ENCODE data around the gene KRT1. TPM values are rescaled to one million over a fixed set of nuclear protein-coding genes. Genes with fewer than 3 reads are reported as not detected.

Gene KRT1
- total RNA-seq = not detected

DNA sequence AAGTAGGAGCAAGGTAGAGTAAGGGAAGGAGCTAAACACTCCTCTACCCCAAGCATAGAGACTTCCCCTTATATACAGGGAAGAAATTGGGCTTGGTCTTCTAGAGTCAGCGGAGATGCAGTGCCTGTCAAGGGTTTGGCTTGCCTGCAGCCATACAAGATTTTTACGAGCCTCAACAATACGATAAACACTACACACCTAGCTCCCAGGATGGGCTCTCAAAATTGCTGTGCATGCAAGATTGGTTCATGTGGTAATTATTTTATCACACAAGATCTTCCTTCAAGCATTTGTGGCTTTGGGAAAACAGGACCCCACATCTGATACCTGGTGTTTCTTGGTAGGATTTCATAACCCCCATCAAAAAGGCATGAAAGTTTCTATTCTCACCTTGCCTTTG lies at the start of gene KRT1:
KRT1 (minus strand) TSS at position 45 of the 400 bp plus-strand sequence. CDS start 59 bp downstream, outside the sequence.
- peaks cover 28% of the 10 kb centered on the region for H3K4me1 Mint-ChIP-seq (ENCODE audit: low read depth)
- no peaks in the 10 kb centered on the region for H3K36me3 Mint-ChIP-seq (ENCODE audit: low read depth)
- intact Hi-C loops (cut with micrococcal nuclease) = no loop called here
- no peak within 1 kb of the TSS for H3K27ac Mint-ChIP-seq
- DNase-seq = no peak
- H3K9me3 Mint-ChIP-seq = no peaks in the 10 kb centered on the region
- H3K27me3 Mint-ChIP-seq (ENCODE audit: low read depth) = no peaks in the 10 kb centered on the region
- no peak within 1 kb of the TSS for H3K4me3 Mint-ChIP-seq
- CTCF ChIA-PET = interaction anchor here (0.5 to 2.5 kb wide), 2 partner anchors 199 to 336 kb away, joined by 3 to 5 read pairs; no protein-coding TSS in a partner anchor

DNA sequence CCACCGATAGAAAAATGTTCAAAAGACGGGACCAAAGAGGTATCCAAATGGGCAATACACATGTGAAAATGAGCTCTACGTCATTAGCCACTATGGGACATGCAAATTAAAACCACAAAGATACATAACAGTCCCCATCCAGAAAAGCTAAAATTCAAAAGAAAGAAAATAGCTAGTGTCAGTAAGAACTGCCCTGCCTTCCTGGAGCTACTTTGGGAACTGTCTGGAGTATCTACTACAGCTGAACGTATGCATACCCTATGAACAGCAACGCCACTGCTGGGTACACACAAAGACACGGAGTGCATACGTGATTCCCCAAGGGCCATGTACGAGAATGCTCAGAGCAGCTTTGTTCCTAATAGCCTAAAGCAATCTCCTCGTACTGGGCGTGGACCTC lies 48.9 kb upstream of the KRT1 start:
- Mint-ChIP-seq H3K4me3 (no peak overlapping the region), H3K9me3 (no peaks in the 10 kb centered on the region), H3K27me3 (ENCODE audit: low read depth) (no peaks in the 10 kb centered on the region), H3K4me1 (ENCODE audit: low read depth) (no peaks in the 10 kb centered on the region), H3K36me3 (ENCODE audit: low read depth) (no peaks in the 10 kb centered on the region), H3K27ac (no peak overlapping the region)
- no peak for DNase-seq
- CTCF ChIA-PET = interaction anchor here (0.7 to 1.5 kb wide), 3 partner anchors 141 to 241 kb away, joined by 3 read pairs; no protein-coding TSS in a partner anchor
- intact Hi-C loops (cut with micrococcal nuclease) = no loop called here

DNA sequence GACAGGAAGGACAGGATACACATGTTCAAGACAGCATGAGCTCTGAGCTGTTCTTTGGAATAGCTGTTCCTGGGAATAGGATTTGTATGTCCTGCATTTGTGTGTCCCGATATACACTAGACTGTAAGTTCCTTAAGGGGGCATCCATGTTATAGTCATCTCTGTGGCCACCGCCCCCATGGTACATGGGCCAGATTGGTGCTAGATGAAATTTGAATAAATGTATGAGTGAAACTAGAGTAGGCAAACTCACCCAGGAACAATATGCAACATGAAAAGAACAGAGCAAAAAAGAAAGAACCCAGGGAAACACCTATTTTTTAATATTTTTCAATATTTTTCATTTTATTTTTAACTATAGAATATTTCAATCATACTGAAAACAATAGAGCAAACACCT lies 48.2 kb upstream of the KRT1 start:
- intact Hi-C loops (cut with micrococcal nuclease) = no loop called here
- Mint-ChIP-seq H3K4me3 (no peak overlapping the region), H3K27ac (no peak overlapping the region), H3K4me1 (ENCODE audit: low read depth) (no peaks in the 10 kb centered on the region), H3K36me3 (ENCODE audit: low read depth) (no peaks in the 10 kb centered on the region), H3K27me3 (ENCODE audit: low read depth) (no peaks in the 10 kb centered on the region), H3K9me3 (no peaks in the 10 kb centered on the region)
- CTCF ChIA-PET = interaction anchor here (0.7 to 1.5 kb wide), 3 partner anchors 142 to 241 kb away, joined by 3 read pairs; no protein-coding TSS in a partner anchor
- no peak for DNase-seq

DNA sequence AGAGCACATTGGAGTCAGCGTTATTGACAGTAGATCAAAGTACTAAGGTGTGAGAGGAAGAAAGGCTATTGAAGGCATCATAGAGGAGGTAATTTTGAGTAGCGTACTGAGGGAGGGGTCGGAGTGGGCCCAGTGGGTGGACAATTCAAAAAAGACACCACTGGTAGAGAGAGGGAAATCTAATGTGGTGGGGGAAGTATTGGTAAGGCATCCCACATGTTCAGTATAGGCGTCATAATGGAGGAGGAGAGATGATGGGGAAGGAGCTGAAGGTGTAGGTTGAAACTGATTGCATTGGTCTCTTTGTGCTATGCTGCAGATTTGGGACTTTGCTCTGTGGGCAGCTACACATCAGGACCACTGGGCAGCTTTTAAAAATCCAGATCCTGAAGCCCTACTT lies 46.8 kb upstream of the KRT1 start:
- Mint-ChIP-seq H3K4me3 (no peak overlapping the region), H3K9me3 (no peaks in the 10 kb centered on the region), H3K27me3 (ENCODE audit: low read depth) (no peaks in the 10 kb centered on the region), H3K4me1 (ENCODE audit: low read depth) (no peaks in the 10 kb centered on the region), H3K27ac (no peak overlapping the region), H3K36me3 (ENCODE audit: low read depth) (no peaks in the 10 kb centered on the region)
- CTCF ChIA-PET = interaction anchor here (0.6 to 0.9 kb wide), 2 partner anchors 13 to 153 kb away, joined by 3 read pairs; no protein-coding TSS in a partner anchor
- DNase-seq = no peak
- intact Hi-C loops (cut with micrococcal nuclease) = no loop called here

DNA sequence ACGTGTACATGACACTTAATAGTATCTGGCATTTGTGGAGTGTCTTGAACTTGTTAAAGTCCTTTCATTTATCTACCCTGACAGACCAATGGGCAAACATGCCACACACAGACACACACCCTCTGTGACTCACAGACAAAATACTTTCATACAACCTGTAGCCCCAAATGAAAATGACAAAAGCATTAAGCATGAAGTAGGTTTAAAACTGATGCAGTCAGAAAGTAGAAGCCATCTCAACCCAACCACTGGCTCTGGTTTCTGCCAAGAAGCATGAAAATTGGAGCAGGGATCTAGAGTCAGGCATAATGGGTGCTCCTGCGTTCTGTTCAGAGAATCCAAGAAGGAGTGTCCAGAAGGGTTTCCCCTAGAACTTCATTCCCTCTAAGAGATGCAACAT lies 46.2 kb upstream of the KRT1 start:
- Mint-ChIP-seq H3K4me1 (ENCODE audit: low read depth) (no peaks in the 10 kb centered on the region), H3K4me3 (no peak overlapping the region), H3K9me3 (no peaks in the 10 kb centered on the region), H3K27ac (no peak overlapping the region), H3K27me3 (ENCODE audit: low read depth) (no peaks in the 10 kb centered on the region), H3K36me3 (ENCODE audit: low read depth) (no peaks in the 10 kb centered on the region)
- intact Hi-C loops (cut with micrococcal nuclease) = no loop called here
- DNase-seq = no peak
- CTCF ChIA-PET = interaction anchor here (0.7 to 1.1 kb wide), 2 partner anchors 144 to 153 kb away, joined by 3 read pairs; no protein-coding TSS in a partner anchor

DNA sequence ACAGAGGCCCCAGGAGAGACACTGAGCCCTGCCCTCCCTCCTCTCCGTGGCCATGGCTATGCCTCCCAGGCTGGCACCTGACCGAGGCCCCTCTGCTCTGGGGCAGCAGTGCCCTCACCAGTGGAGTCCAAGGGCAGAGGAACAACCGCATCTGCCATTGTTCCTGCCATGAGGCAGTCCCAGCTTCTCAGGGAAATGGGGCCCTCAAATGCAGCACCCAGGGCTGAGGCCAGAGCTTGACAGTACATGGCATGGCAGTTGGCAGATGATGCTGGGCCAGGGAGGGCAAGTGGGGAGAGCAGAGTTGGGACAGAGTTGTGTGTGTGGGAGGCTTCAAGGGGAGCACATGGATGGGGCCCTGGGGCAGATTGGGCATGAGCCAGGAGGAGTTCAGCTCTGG lies 44.2 kb upstream of the KRT1 start:
- no peaks in the 10 kb centered on the region for H3K36me3 Mint-ChIP-seq (ENCODE audit: low read depth)
- CTCF ChIA-PET = no interaction called here
- H3K27ac Mint-ChIP-seq = no peak overlapping the region
- H3K27me3 Mint-ChIP-seq (ENCODE audit: low read depth) = no peaks in the 10 kb centered on the region
- intact Hi-C loops (cut with micrococcal nuclease) = no loop called here
- no peaks in the 10 kb centered on the region for H3K9me3 Mint-ChIP-seq
- H3K4me3 Mint-ChIP-seq = no peak overlapping the region
- no peaks in the 10 kb centered on the region for H3K4me1 Mint-ChIP-seq (ENCODE audit: low read depth)
- no peak for DNase-seq

DNA sequence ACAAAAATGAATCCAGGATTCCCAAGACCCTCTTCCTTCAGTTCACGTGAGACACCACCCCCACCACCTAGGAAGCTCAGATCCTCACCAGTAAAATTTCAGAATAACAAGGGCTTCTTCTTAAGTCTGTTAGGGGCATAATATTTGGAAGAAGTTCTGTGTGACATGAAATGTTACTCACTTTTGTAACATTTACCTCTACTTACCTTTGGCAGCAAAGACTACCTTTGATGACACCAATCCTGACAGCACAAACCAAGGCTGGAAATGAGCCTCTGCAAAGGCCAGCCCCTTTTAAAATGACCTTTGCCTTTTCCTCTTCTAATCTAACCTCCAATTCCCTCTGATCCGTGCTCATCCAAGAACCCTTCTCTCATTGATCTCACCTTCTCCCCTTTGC lies 42.5 kb upstream of the KRT1 start:
- intact Hi-C loops (cut with micrococcal nuclease) = no loop called here
- Mint-ChIP-seq H3K36me3 (ENCODE audit: low read depth) (no peaks in the 10 kb centered on the region), H3K9me3 (no peaks in the 10 kb centered on the region), H3K27me3 (ENCODE audit: low read depth) (no peaks in the 10 kb centered on the region), H3K4me1 (ENCODE audit: low read depth) (no peaks in the 10 kb centered on the region), H3K4me3 (no peak overlapping the region), H3K27ac (no peak overlapping the region)
- CTCF ChIA-PET = no interaction called here
- DNase-seq = no peak

DNA sequence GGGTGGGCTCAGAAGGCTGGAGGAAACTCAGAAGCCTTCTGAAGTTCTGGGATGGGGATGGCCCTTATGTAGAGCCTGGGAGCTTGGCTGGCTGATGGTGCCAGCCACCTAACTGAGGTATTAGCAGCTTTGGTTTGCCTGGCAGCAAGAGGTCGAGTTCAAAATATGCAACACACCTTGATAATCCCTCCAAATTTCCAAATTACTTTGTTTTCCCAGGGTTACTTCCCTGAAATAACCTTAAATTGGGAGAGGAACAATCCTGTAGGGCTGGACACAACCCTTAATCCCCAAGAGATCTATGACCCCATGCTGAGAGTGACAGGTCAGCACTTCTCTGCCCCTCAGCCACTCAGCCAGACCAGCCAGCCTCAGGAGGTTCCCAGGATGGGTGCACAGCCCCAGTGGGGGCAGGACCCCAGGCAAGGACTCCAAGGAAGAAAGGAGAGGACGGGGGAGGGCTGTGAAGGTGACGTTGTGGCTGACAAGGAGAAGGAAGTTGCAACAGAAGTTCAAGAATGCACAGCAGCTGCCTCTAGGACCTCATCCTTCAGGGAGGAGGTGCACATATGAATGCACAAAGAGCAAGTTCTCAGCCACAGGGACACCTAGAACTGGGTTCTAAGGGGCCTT lies 41.7 kb upstream of the KRT1 start:
- intact Hi-C loops (cut with micrococcal nuclease) = no loop called here
- CTCF ChIA-PET = interaction anchor here (0.6 kb wide), 1 partner anchor 123 kb away, joined by 3 read pairs; no protein-coding TSS in a partner anchor
- H3K4me1 Mint-ChIP-seq (ENCODE audit: low read depth) = no peaks in the 10 kb centered on the region
- no peaks in the 10 kb centered on the region for H3K36me3 Mint-ChIP-seq (ENCODE audit: low read depth)
- DNase-seq = no peak
- no peaks in the 10 kb centered on the region for H3K9me3 Mint-ChIP-seq
- H3K27ac Mint-ChIP-seq = no peak overlapping the region
- H3K27me3 Mint-ChIP-seq (ENCODE audit: low read depth) = no peaks in the 10 kb centered on the region
- no peak overlapping the region for H3K4me3 Mint-ChIP-seq

DNA sequence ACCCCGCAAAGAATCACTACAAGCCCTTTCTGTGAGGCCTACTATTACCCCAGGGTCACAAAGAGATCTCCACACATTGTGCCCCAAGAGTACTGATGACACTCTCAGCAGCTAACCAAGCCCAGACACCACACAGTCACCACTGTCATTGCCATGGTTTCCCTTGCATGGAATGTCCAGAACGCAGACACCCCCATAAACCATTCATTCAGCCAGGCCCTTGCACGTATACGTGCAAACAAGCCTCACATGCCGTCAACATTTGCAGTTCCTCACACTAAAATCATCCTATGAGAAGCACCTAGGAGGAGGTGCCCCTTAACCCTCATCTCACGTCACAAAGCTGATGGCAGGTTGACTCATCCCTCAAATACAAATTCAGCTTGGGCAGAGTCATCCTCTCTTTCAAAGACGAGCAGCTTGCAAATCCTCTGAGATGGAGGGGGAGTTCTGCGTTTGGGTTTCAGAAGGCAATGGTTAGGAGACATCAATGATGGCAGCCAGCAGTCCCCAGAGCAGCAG lies 40.2 kb upstream of the KRT1 start:
- H3K4me3 Mint-ChIP-seq = no peak overlapping the region
- CTCF ChIA-PET = no interaction called here
- intact Hi-C loops (cut with micrococcal nuclease) = no loop called here
- no peaks in the 10 kb centered on the region for H3K27me3 Mint-ChIP-seq (ENCODE audit: low read depth)
- H3K9me3 Mint-ChIP-seq = no peaks in the 10 kb centered on the region
- no peak for DNase-seq
- H3K4me1 Mint-ChIP-seq (ENCODE audit: low read depth) = no peaks in the 10 kb centered on the region
- H3K36me3 Mint-ChIP-seq (ENCODE audit: low read depth) = no peaks in the 10 kb centered on the region
- H3K27ac Mint-ChIP-seq = no peak overlapping the region

DNA sequence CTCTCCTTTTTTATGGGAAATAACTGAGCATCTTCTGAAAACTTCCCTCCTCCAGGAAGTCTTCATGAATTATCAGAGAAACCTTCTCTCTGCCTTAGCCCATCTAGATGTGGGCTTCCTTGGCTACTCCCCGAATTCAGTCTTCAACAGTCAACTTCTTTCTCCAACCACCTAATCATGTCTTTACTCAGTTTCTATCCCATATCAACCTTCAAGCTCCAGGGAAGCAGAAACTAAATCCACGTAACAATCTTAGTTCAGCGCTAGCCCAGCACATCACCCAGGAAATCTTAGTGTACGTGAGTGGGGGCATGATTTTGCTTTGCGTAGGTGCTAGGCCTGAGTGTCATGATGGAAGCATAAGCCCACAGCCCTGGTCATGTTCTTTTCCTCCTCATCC lies 35.9 kb upstream of the KRT1 start:
- Mint-ChIP-seq H3K4me1 (ENCODE audit: low read depth) (peaks cover 12% of the 10 kb centered on the region), H3K9me3 (no peaks in the 10 kb centered on the region), H3K36me3 (ENCODE audit: low read depth) (no peaks in the 10 kb centered on the region), H3K27me3 (ENCODE audit: low read depth) (peaks cover 6% of the 10 kb centered on the region), H3K4me3 (no peak overlapping the region), H3K27ac (no peak overlapping the region)
- intact Hi-C loops (cut with micrococcal nuclease) = no loop called here
- CTCF ChIA-PET = no interaction called here
- no peak for DNase-seq

DNA sequence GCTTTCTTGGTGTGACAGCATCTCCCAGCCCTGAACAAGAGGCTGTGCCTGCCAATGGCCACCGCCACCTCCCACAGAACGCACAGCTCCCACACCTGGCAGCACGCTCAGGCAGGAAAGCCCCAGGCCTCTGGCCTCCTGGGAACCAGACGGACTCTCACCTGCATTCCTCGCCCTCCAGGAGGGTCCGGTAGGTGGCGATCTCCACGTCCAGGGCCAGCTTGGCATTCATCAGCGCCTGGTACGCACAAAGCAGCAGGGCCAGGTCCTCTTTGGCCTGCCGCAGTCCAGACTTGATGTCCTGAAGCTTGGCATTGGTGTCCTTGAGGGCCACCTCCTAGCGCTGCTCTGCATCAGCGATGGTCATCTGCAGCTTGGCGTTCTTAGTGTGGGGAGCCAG lies 35.2 kb upstream of the KRT1 start:
- no peak for DNase-seq
- CTCF ChIA-PET = interaction anchor here (0.8 kb wide), 1 partner anchor 164 kb away, joined by 4 read pairs; no protein-coding TSS in a partner anchor
- Mint-ChIP-seq H3K27me3 (ENCODE audit: low read depth) (peaks cover 6% of the 10 kb centered on the region), H3K9me3 (no peaks in the 10 kb centered on the region), H3K27ac (no peak overlapping the region), H3K4me1 (ENCODE audit: low read depth) (peaks cover 12% of the 10 kb centered on the region), H3K36me3 (ENCODE audit: low read depth) (no peaks in the 10 kb centered on the region), H3K4me3 (no peak overlapping the region)
- intact Hi-C loops (cut with micrococcal nuclease) = no loop called here

DNA sequence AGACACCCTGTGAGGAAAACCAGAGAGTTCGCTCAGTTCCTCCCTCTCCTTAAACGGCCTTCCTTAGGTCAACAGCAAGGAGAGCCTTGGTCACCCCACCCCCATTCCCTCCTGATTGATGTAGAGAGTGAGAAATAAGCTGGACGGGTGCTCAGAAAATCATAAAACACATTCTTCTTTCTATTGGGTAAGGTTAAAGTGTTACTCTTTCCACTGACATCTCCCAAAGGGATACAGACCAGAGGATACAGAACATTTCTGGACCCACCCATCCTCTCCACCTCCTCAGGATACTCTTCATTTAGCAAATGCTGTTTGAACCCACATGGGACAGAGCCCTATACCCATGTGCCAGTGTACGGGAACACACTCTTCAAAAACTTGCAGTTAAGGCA lies 34.7 kb upstream of the KRT1 start:
- Mint-ChIP-seq H3K36me3 (ENCODE audit: low read depth) (no peaks in the 10 kb centered on the region), H3K27me3 (ENCODE audit: low read depth) (peaks cover 6% of the 10 kb centered on the region), H3K4me3 (peak overlapping the region; percentile 41), H3K9me3 (no peaks in the 10 kb centered on the region), H3K27ac (no peak overlapping the region), H3K4me1 (ENCODE audit: low read depth) (peaks cover 12% of the 10 kb centered on the region)
- intact Hi-C loops (cut with micrococcal nuclease) = no loop called here
- DNase-seq = no peak
- CTCF ChIA-PET = interaction anchor here (0.8 to 1.3 kb wide), 2 partner anchors 156 to 165 kb away, joined by 3 to 4 read pairs; no protein-coding TSS in a partner anchor

All from activated naive CD4-positive, alpha-beta T cell treated with anti-CD3 and anti-CD28 coated beads for 36 hours (primary cell).